ENCODE measurements around the gene LIPH. TPM values are rescaled to one million over a fixed set of nuclear protein-coding genes. Genes with fewer than 3 reads are reported as not detected.
"Not testable (repeated sequence)": the region's sequence is repeated elsewhere in the genome, so short reads cannot be mapped to it uniquely, and the experiment has no call there.

Gene LIPH
- 0.93 TPM for polyA plus RNA-seq (ENCODE audit: insufficient read length)
- long read RNA-seq, donor 1 = 0 reads
- long read RNA-seq, donor 2 = 0 reads
- long read RNA-seq, donor 3 = 0 reads
- long read RNA-seq, donor 4 = 0 reads
- long read RNA-seq, donor 5 = 0 reads
- long read RNA-seq, donor 6 = 0 reads
- long read RNA-seq, donor 7 = 0 reads
- long read RNA-seq, donor 8 = 0 reads

DNA sequence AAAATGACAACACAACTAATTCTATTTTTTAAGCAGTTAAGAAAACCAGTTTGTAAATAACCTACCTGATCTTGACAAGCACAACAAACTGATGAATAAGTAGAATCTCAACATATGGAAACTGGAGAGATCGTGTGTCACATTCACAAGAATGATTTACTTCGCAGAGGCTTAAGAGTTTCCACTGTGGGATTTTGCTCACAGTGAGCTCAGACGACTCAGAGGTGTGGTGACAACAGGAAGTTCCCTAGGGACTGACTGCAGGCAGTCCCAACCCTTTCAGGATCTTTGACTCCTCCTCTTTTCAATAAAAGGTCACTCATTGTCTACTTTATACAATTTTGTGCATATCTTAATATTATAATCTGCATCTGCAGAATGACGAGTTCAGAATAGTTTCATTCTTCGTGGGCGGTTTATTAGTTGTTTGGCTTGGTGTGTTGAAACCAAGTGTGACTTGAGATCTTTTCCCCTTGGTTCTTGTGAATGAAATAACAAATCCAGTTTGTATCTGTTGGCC is at the start of gene LIPH:
LIPH (minus strand) TSS at position 231 of the 520 bp plus-strand sequence; CDS start at position 114, 117 bp downstream.
- DNase-seq = no peak

GRCh38 chr3:185595526-185595925 is 43.1 kb upstream of the LIPH start:
- DNase-seq = no peak

GRCh38 chr3:185594073-185594472 is 41.7 kb upstream of the LIPH start:
- no peak for DNase-seq

DNA sequence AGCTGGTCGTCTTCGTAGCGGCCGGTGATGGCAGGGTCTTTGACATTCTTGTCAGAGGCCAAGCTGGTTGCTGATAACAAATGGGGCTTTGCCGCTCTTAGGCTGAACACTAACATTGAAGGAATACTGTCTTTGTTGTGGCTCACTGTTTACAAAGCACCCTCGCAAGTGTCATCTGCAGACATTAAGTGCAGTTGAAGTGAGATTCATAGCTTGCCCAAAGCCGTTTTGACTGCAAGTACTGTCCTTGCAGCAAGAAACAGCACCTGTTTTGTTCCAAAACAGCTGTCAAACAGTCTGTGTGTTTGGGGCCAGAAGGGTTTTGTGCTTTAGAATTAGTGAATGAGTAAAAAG is 34.3 kb upstream of the LIPH start:
- no peak for DNase-seq

DNA sequence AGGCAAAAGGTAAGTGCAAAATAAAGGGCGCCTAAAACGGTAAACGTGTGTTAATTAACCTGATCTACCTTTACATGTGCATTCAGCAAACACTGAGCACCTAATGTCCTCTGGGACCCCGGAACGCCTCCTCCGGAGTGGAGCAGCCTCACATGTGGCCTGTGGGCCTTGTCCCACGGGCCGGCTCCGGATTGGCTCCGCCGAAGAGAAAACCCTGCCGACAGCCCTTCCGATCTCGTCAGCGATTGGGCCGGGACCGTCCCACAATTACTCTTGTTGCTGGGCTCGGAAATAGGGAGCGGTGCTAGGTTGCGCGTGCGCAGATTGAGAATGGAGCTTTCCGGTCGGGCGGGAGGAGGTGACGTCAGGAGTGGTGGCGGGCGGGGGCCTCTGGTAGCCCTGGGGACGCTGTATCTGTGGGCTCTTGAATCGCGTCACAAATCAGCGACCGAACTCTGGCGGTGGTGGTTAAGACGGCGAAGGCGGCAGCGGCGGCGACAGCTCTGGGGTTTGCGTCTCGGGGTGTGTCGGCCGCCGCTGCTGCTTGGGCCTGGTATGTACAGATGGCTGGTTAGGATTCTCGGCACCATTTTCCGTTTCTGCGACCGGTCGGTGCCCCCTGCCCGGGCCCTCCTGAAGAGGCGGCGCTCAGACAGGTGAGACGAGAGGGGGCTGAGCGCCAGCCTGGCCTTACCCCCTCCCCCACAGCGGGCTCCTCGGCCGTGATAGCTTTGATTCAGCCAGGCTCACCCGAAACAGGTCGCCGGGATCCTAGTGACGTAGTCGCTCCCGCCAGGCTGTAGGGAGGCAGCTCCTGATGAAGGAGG is 33.7 kb upstream of the LIPH start, which contains the start of gene SENP2:
SENP2 (plus strand) TSS at position 437 of the 827 bp plus-strand sequence; CDS start at position 556, 119 bp downstream.
- DNase-seq = peak; percentile 99

GRCh38 chr3:185585518-185585858 is 33.1 kb upstream of the LIPH start:
- DNase-seq = no peak

GRCh38 chr3:185584686-185585085 is 32.3 kb upstream of the LIPH start:
- no peak for DNase-seq

- no peak for DNase-seq
Observed at GRCh38 chr3:185583925-185584324, 31.5 kb upstream of the LIPH start.

DNA sequence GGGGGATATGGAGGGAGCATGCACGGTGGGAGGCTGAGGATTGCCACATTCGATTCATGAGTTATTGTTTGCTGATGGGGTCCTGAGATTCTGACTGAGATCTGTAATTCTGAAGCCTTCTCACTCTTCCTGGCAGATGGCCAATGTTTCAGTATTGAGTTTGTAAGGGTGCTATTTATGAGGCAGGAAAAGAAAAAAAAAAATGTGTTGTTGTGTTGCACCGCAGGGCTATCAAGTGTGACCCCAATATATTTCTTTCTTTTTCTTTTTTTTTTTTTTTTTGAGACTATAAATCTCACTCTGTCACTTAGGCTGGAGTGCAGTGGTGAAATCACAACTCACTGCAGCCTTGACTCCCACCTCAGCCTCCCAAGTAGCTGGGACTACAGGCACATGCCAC is 30.5 kb upstream of the LIPH start:
- no peak for DNase-seq

DNA sequence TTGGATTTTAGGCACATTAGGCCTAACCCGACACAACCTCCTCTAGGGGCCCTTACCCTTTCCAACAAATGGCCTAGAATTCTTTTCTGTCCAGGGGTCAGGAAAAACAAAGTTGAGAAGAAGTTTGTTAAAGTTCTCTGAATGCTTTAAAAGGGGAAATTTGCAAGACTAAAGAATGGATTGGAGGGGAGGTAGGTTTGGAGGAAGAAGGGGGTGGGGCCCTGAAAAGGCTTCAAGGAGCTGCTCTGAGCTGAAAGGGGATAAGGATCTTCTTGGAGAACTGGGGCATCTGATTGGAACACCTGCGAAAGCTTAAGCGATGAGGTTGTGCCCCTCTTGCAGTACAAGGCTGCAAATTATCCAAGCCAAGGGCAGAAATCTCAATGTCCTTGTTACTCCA is 29.8 kb upstream of the LIPH start:
- DNase-seq = no peak

DNA sequence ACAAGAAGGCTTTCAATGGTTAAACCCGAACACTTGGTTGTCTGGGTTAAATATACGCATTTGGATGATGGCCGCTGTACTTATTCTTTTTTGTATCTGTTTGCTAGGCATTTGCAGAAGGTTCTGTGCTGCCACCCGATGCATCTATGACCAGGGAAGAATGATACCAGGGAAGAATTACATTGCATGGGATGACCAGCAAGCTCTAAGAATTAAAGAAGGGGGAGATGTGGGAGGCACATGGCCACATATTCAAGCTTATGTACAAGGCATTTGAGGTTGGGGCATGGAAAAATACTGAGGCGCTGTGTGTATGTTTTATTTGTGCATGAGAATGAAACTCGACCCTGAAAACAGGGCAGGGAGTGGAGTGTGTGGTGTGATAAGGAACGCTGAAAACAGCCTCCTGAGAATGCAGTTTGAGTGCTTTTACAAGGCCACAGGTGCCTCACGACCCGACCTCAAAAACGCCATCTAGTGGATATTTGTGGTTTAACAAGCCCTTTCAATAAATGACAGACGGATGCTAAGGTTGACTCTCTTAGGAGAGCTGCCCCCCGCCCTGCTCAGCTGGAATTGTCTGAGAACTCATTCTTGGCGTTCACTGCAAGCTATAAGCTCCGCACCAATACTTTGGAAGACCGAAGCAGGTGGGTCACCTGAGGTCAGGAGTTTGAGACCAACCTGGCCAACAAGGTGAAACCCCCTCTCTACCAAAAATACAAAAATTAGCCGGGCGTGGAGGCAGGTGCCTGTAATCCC is 22.9 kb upstream of the LIPH start:
- peak; percentile 72 for DNase-seq

GRCh38 chr3:185572183-185572582 is 19.8 kb upstream of the LIPH start:
- no peak for DNase-seq

DNA sequence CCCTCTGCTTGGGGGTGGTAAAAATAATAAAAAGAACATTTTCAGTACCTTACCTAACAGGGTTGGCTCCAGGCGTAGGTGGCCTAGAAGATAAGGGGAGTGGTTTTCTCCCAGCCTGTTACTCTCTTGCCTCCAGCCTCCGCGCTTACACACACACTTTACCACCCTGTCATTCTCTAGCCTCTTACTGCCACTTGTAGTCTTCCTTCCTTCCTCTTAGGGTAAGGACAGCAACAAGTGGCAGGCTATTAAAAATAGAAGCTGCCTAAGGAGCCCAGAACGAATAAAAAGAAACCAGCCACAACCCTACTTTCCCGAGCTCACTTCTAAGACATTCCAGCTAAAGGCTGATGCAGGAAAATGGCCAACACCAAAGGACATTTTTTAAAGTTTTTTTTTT is 9.6 kb upstream of the LIPH start:
- no peak for DNase-seq

DNA sequence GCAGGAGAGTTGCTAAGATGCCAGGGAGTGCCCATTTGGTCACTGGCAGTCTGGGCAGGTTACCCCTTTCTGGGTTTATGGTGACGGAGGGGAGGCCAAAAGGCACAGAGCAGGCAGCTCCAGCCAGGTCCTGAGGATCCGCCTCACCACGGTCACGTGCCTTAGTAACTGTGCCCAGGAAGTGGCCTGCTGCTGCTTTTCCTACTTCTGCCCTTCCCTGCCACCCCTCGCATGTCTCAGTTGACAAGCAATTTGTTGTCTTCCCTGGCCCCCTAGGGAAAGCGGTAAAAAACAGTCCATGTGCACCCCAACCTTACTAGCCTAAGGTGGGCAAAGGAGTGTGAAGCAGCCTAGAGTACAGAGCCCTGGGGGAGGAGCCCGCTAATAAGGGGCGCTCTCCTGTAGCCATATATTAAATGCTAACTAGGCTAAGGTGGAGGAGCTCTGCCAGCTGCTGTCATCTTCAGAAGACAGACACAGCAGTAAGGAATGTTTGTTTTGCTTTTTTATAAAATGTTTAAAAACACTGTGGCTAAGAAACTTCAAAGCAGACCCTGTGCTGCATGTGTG is 9.1 kb upstream of the LIPH start:
- DNase-seq = no peak

DNA sequence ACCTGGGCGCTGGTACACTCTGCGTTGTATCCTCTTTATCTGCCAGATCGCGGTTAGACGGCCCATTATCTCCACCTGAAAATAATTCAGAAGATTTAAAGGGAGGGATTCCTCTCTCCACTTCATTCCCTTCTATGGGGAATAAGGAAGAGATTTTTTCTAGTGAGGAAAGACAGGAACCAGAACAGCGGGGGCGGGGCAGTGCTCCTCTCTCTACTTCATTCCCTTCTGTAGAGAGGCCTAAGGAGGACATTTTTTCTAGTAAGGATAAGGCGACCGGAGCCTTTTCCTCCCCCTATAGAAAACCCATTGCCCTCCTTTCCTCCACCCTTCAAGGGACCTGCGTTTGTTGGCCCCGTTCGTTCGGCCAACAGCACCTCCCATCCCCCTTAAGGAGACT is 8.3 kb upstream of the LIPH start:
- DNase-seq = no peak

- no peak for DNase-seq
Observed at GRCh38 chr3:185559706-185560090, 7.3 kb upstream of the LIPH start.

GRCh38 chr3:185558395-185558794 is 6.0 kb upstream of the LIPH start:
- no peak for DNase-seq

- not testable (repeated sequence) for DNase-seq
Observed at GRCh38 chr3:185556640-185557039, 4.3 kb upstream of the LIPH start.

GRCh38 chr3:185555860-185556347 is 3.5 kb upstream of the LIPH start:
- DNase-seq = no peak

- DNase-seq = no peak
Observed at GRCh38 chr3:185555101-185555501, 2.7 kb upstream of the LIPH start.

DNA sequence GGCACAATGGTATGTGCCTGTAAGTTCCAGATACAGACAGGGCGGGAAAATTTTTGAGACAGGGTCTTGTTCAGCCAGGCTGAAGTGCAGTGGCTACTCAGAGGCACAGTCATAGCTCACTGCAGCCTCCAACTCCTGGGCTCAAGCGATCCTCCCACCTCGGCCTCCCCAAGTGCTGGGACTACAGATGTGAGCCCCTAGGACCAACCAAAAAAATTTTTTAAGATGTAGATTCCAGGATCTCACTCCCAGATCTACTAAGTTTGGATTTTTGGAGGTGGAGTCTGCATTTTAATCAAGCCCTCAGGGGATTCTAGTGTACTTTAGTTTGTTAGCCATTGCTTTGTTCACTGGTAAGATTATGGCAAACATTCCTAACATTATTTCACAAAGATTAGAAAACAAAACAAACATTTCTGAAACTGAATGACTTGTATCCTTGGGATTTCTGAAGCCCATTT is 2.7 kb downstream of the LIPH start:
- DNase-seq = no peak

GRCh38 chr3:185549122-185549521 is 3.3 kb downstream of the LIPH start:
- no peak for DNase-seq
